ENCODE data around the gene TXNDC15.
A peak's percentile ranks its signal among the peaks of the same experiment; 100 is the strongest.
"Not testable (repeated sequence)": the region's sequence is repeated elsewhere in the genome, so short reads cannot be mapped to it uniquely, and the experiment has no call there.

The TXNDC15 gene

DNA sequence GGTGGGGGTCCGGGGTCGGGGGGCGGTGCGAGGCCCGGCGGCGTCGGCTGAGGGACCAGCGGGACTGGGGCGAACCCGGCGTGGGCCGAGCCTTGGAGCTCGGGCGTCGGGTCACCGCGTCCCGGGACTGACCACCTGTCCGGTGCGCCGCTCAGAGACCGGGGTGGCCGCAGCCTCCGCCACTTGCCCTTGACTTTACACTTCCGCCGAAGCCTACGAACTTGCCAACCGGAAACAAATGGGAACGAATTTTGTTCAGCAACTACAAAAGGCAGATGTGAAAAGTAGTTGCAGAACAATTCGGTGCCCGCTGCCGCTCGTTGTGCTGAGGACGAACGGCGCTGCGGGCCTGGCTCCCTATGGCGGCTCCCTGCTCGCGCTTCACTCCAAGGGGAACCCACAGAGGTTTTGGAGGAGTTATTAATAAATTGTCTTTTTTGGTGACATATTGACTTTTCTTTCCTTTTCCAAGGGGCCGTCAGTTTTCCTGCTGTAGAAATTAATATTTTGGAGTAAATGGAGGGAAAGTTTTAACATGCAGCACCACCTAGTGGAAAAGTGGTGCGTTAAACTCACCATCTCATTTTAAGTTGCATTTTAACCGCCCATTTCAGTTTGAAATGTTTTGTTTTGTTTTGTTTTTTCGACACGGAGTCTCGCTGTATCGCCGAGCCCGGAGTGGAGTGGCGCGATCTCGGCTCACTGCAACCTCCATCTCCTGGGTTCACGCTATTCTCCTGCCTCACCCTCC, 31.2 kb downstream of the TXNDC15 start:
- TF ChIP-seq GABPA (IDR thresholded peaks at IDR 0.05; ENCODE audit: low read depth): no peak
- TF ChIP-seq, protein P1, sequence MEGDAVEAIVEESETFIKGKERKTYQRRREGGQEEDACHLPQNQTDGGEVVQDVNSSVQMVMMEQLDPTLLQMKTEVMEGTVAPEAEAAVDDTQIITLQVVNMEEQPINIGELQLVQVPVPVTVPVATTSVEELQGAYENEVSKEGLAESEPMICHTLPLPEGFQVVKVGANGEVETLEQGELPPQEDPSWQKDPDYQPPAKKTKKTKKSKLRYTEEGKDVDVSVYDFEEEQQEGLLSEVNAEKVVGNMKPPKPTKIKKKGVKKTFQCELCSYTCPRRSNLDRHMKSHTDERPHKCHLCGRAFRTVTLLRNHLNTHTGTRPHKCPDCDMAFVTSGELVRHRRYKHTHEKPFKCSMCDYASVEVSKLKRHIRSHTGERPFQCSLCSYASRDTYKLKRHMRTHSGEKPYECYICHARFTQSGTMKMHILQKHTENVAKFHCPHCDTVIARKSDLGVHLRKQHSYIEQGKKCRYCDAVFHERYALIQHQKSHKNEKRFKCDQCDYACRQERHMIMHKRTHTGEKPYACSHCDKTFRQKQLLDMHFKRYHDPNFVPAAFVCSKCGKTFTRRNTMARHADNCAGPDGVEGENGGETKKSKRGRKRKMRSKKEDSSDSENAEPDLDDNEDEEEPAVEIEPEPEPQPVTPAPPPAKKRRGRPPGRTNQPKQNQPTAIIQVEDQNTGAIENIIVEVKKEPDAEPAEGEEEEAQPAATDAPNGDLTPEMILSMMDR (IDR thresholded peaks at IDR 0.05; ENCODE audit: insufficient read depth, low read length): peak; percentile 20
- peak overlapping the region; percentile 97 for H3K27ac ChIP-seq (replicated peaks)
- peak overlapping the region; percentile 49 for H3K4me3 ChIP-seq (replicated peaks; ENCODE audit: insufficient read depth, low read length)
- peak; percentile 25 to 32 for DNase-seq (ENCODE audit: low read depth in 1 of 2, low spot score in 1 of 2)
- H3K27me3 ChIP-seq (ENCODE audit: insufficient read depth, poor library complexity, severe bottlenecking): no peaks in the 10 kb centered on the region

DNA sequence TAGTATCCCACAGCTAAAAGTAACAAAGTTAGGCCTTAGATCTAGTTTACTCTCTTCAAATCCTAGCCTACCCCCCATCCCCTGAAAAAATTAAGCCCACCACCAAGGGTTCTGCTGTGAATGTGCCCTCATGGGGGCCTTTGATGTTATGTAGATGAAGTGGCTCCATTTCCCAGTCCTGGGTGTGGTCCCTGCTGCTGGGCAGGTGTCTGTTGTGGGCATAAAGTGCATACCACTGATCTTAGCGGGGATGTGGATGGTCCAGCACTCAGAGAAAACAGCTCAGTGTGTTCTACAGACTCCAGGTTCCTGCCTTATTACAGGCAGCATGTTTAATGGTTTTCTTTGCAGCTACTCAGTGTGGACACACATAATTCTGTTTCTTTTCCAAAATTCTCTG, 32.6 kb downstream of the TXNDC15 start:
- no peak for DNase-seq (ENCODE audit: low read depth in 1 of 2, low spot score in 1 of 2)

DNA sequence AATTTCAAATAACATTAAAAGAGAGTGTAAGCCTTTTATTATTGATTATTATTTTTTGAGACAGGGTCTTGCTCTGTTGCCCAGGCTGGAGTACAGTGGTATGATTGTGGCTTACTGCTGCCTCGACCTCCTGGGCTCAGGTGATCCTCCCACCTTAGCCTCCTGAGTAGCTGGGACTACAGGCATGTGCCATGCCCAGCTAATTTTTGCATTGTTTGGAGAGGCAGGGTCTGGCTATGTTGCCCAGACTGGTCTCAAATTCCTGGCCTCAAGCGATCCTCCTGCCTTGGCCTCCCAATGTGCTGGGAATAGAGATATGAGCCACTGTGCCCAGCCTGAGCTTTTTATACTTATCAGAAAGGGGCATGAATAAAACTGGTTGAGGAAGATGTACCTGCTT, 36.6 kb downstream of the TXNDC15 start:
- H3K27me3 ChIP-seq (ENCODE audit: insufficient read depth, poor library complexity, severe bottlenecking); DNase-seq (ENCODE audit: low read depth in 1 of 2, low spot score in 1 of 2); H3K27ac ChIP-seq (replicated peaks); H3K4me3 ChIP-seq (replicated peaks; ENCODE audit: insufficient read depth, low read length): not testable (repeated sequence)

More for the DNA sequence above, 32.6 kb downstream of the TXNDC15 start:
- Histone ChIP-seq H3K27me3 (ENCODE audit: insufficient read depth, poor library complexity, severe bottlenecking) (no peaks in the 10 kb centered on the region), H3K27ac (replicated peaks) (no peak overlapping the region), H3K4me3 (replicated peaks; ENCODE audit: insufficient read depth, low read length) (no peak overlapping the region)
- TF ChIP-seq GABPA (IDR thresholded peaks at IDR 0.05; ENCODE audit: low read depth) (no peak), SPI1 (IDR thresholded peaks at IDR 0.05; ENCODE audit: borderline replicate concordance, low read depth) (no peak), POLR2AphosphoS5 (IDR thresholded peaks at IDR 0.05; ENCODE audit: low read depth) (no peak)
- TF ChIP-seq, protein P2, sequence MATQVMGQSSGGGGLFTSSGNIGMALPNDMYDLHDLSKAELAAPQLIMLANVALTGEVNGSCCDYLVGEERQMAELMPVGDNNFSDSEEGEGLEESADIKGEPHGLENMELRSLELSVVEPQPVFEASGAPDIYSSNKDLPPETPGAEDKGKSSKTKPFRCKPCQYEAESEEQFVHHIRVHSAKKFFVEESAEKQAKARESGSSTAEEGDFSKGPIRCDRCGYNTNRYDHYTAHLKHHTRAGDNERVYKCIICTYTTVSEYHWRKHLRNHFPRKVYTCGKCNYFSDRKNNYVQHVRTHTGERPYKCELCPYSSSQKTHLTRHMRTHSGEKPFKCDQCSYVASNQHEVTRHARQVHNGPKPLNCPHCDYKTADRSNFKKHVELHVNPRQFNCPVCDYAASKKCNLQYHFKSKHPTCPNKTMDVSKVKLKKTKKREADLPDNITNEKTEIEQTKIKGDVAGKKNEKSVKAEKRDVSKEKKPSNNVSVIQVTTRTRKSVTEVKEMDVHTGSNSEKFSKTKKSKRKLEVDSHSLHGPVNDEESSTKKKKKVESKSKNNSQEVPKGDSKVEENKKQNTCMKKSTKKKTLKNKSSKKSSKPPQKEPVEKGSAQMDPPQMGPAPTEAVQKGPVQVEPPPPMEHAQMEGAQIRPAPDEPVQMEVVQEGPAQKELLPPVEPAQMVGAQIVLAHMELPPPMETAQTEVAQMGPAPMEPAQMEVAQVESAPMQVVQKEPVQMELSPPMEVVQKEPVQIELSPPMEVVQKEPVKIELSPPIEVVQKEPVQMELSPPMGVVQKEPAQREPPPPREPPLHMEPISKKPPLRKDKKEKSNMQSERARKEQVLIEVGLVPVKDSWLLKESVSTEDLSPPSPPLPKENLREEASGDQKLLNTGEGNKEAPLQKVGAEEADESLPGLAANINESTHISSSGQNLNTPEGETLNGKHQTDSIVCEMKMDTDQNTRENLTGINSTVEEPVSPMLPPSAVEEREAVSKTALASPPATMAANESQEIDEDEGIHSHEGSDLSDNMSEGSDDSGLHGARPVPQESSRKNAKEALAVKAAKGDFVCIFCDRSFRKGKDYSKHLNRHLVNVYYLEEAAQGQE (IDR thresholded peaks at IDR 0.05; ENCODE audit: insufficient replicate concordance, low read depth): no peak
- TF ChIP-seq, protein P1 (IDR thresholded peaks at IDR 0.05; ENCODE audit: insufficient read depth, low read length): no peak

DNA sequence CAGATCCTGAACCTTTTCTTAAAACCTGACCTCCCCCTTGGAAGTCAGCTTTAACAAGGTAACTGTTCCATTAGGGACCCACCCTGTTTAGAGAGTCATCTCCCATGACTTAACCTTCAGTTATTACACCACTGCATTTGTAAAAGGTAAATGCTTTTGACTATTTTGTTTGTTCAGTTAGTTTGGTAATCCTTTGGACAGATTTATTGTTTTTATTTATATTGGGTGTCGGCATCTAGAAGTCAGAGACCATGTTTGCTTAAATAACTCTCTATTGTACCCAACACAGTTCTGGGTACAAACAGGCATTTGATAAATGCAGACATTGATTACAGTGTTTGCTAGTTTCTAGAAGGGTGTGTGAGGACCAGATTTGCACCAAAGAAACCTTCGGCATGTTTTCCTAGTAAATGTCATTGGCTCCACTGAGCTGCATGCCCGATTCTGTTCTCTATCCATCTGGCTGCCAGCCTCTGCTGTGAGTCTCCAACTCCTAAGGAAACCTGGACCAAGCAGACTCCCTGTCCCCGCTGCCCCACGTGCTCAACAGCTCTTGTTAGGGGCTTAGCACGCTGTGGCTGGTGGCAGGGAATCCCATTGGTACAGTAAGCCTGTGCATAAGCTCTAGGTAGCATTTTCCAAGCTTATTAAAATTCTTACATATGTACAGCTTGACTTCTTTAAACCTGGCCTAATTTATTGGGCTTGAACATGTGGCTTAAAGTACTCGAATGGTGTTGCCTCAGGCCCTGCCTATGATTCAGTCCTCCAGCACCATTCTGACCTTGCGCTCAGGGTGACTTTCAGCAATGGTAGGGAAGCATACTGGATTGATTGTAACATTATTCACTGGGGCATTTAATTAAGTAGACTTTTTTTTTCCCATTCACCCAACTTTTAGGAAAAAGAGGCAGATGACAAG, 37.4 kb downstream of the TXNDC15 start:
- no peaks in the 10 kb centered on the region for H3K27me3 ChIP-seq (ENCODE audit: insufficient read depth, poor library complexity, severe bottlenecking)
- no peak for DNase-seq (ENCODE audit: low read depth in 1 of 2, low spot score in 1 of 2)
- TF ChIP-seq SPI1 (IDR thresholded peaks at IDR 0.05; ENCODE audit: borderline replicate concordance, low read depth) (no peak), GABPA (IDR thresholded peaks at IDR 0.05; ENCODE audit: low read depth) (no peak), POLR2AphosphoS5 (IDR thresholded peaks at IDR 0.05; ENCODE audit: low read depth) (no peak)
- TF ChIP-seq, protein P1 (IDR thresholded peaks at IDR 0.05; ENCODE audit: insufficient read depth, low read length): no peak
- TF ChIP-seq, protein P2 (IDR thresholded peaks at IDR 0.05; ENCODE audit: insufficient replicate concordance, low read depth): no peak
- no peak overlapping the region for H3K4me3 ChIP-seq (replicated peaks; ENCODE audit: insufficient read depth, low read length)
- no peak overlapping the region for H3K27ac ChIP-seq (replicated peaks)

Data from HL-60 (cell line).